ENCODE results near the gene NBEA.

- peak; percentile 50 for TF ChIP-seq ZNF335 (tag by site-specific recombination; conservative IDR thresholded peaks at IDR 0.05)
- TF ChIP-seq ZSCAN5A (tag by site-specific recombination; IDR thresholded peaks at IDR 0.05), result no peak
- no peak for TF ChIP-seq CTCF (tag by site-specific recombination; IDR thresholded peaks at IDR 0.05)
- TF ChIP-seq HOXA7 (CRISPR knock-in tag; IDR thresholded peaks at IDR 0.05; ENCODE audit: borderline replicate concordance), result no peak
- no peak for TF ChIP-seq ZNF221 (tag by site-specific recombination; IDR thresholded peaks at IDR 0.05; ENCODE audit: borderline replicate concordance)
- TF ChIP-seq ZNF777 (tag by site-specific recombination; IDR thresholded peaks at IDR 0.05; ENCODE audit: borderline replicate concordance), result no peak
- no peak for TF ChIP-seq ZNF707 (tag by site-specific recombination; IDR thresholded peaks at IDR 0.05)
- TF ChIP-seq ZNF121 (tag by site-specific recombination; IDR thresholded peaks at IDR 0.05), result no peak
Observed at GRCh38 chr13:34942732-34943435, 814 bp downstream of the NBEA start.
